Stomach (tissue), 4 donors: ENCODE results near the gene PLAC9.
"Not testable (repeated sequence)": the region's sequence is repeated elsewhere in the genome, so short reads cannot be mapped to it uniquely, and the experiment has no call there.

ENCODE experiments used
- EP300 ChIP-seq: sonication (generic); formaldehyde crosslinking; IDR thresholded peaks from one replicate; pipeline ENCODE4 v1.6.1; 2017; ENCODE audit warnings: antibody characterized with exemption
- POLR2A ChIP-seq, 4 donors: fragments of 450-650 bp; IDR thresholded peaks; one replicate each; pipeline ENCODE4 v1.6.1; 2016; ENCODE audit warnings: antibody characterized with exemption in 4 of 4, control low read depth in 2 of 4, mild to moderate bottlenecking in 1 of 4, moderate library complexity in 1 of 4
- POLR2AphosphoS5 ChIP-seq, 3 donors: sonication (generic); formaldehyde crosslinking; IDR thresholded peaks; one replicate each; pipeline ENCODE4 v1.6.1; 2016; ENCODE audit warnings: antibody characterized with exemption in 3 of 3
- TF ChIP-seq, protein P1 (sequence below), 7 experiments: fragments of 450-650 bp in 4 of 7; fragments of 200-600 bp in 3 of 7; sonication (generic) in 3 of 7; IDR thresholded peaks; one replicate each; pipeline ENCODE4 v1.5.1; 2016 to 2019; ENCODE audit warnings: antibody characterized with exemption in 7 of 7, control low read depth in 2 of 7, mild to moderate bottlenecking in 1 of 7

DNA sequence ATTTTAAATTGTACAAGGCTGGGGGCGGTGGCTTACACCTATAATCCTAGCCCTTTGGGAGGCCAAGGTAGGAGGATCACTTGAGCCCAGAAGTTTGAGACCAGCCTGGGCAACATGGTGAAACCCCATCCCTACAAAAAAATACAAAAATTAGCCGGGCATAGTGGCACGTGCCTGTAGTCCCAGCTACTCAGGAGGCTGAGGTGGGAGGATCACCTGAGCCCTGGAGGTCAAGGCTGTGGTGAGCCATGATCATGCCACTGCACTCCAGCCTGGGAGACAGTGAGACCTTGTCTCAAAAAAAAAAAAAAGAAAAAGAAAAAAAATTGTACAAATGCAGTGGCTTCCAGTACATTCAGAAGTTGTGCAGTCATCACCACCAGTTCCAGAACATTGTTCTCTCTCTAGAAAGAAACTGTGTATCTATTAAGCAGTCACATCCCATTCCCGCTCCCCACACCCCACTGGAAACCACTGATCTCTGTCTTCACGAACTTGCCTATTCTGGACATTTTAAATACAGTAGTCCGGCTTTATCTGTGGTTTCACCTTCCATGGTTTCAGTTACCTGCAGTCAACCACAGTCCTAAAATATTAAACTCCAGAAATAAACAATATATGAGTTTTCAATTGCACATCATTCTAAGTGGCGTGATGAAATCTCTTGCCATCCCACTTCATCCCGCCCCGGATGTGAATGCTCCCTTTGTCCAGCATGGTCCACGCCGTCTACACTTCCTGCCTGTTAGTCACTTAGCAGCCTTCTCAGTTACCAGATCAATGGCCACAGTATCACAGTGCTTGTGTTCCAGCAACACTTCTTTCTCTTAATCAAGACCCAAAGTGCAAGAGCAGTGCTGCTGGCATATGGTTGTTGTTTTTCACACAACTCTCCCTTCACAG lies 13.1 kb downstream of the PLAC9 start:
- TF ChIP-seq, protein P1, sequence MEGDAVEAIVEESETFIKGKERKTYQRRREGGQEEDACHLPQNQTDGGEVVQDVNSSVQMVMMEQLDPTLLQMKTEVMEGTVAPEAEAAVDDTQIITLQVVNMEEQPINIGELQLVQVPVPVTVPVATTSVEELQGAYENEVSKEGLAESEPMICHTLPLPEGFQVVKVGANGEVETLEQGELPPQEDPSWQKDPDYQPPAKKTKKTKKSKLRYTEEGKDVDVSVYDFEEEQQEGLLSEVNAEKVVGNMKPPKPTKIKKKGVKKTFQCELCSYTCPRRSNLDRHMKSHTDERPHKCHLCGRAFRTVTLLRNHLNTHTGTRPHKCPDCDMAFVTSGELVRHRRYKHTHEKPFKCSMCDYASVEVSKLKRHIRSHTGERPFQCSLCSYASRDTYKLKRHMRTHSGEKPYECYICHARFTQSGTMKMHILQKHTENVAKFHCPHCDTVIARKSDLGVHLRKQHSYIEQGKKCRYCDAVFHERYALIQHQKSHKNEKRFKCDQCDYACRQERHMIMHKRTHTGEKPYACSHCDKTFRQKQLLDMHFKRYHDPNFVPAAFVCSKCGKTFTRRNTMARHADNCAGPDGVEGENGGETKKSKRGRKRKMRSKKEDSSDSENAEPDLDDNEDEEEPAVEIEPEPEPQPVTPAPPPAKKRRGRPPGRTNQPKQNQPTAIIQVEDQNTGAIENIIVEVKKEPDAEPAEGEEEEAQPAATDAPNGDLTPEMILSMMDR (IDR thresholded peaks at IDR 0.05), result not testable (repeated sequence)
- peak in 1 of 3 donors; percentile 29 for TF ChIP-seq POLR2AphosphoS5 (IDR thresholded peaks at IDR 0.05)
- TF ChIP-seq POLR2A (IDR thresholded peaks at IDR 0.05); EP300: not testable (repeated sequence)
